HEK293 (cell line): ENCODE results near the gene MEI4.

Experiments
- CTCF ChIA-PET: fragments of 350-600 bp; formaldehyde crosslinking; extraction: SDS; loops from one replicate; lab custom pipeline; 2021; ENCODE audit warnings: antibody characterized with exemption; lab: Yijun Ruan, JAX
- POLR2A ChIA-PET: fragments of 300-600 bp; formaldehyde crosslinking; extraction: SDS; loops from one replicate; lab custom pipeline; 2020; ENCODE audit warnings: antibody characterized with exemption, inconsistent platforms; lab: Yijun Ruan, JAX
- H3K27ac ChIP-seq: fragments of 200-500 bp; sonication (Bioruptor generic); 2 replicates; pipeline ENCODE4 v1.5.1; 2014; ENCODE audit warnings: low read depth, low read length, control low read depth, inconsistent platforms; ENCODE audit errors: extremely low read depth
- H3K36me3 ChIP-seq, 2 experiments: fragments of 200-500 bp in 1 of 2; sonication (Bioruptor generic) in 1 of 2; 1 replicate in 1 of 2; 2 replicates in 1 of 2; pipeline ENCODE4 v1.5.1; 2014 to 2017; ENCODE audit warnings: inconsistent platforms in 2 of 2, low read length in 2 of 2; ENCODE audit not compliant: control insufficient read depth in 2 of 2, insufficient read depth in 1 of 2
- H3K4me1 ChIP-seq: fragments of 200-500 bp; sonication (Bioruptor generic); 2 replicates; pipeline ENCODE4 v1.5.1; 2014; ENCODE audit warnings: mild to moderate bottlenecking, low read length, inconsistent platforms; ENCODE audit not compliant: control insufficient read depth, insufficient read depth
- H3K4me3 ChIP-seq: 2 replicates; pipeline ENCODE4 v1.5.1; 2011; ENCODE audit warnings: low read depth, mild to moderate bottlenecking, control low read depth, low read length, moderate library complexity
- H3K9me3 ChIP-seq: fragments of 200-500 bp; sonication (Bioruptor generic); 2 replicates; pipeline ENCODE4 v1.5.1; 2014; ENCODE audit warnings: low read depth, low read length, inconsistent platforms; ENCODE audit not compliant: control insufficient read depth, insufficient read depth
- BCL11A ChIP-seq: fragments of 450-650 bp; formaldehyde crosslinking; IDR thresholded peaks from 2 replicates; pipeline ENCODE4 v1.5.1; 2016; ENCODE audit warnings: low read depth, missing biosample characterization, missing genetic modification characterization
- GFI1B ChIP-seq: fragments of 450-650 bp; formaldehyde crosslinking; IDR thresholded peaks from 2 replicates; pipeline ENCODE4 v1.5.1; 2016; ENCODE audit warnings: missing biosample characterization, missing genetic modification characterization
- KLF8 ChIP-seq: fragments of 450-650 bp; formaldehyde crosslinking; IDR thresholded peaks from 2 replicates; pipeline ENCODE4 v1.5.1; 2016; ENCODE audit warnings: missing biosample characterization, missing genetic modification characterization
- PRDM6 ChIP-seq: fragments of 450-650 bp; formaldehyde crosslinking; IDR thresholded peaks from 2 replicates; pipeline ENCODE4 v1.5.1; 2017; ENCODE audit warnings: missing biosample characterization, missing genetic modification characterization
- TRIM28 ChIP-seq: IDR thresholded peaks from 2 replicates; pipeline ENCODE4 v1.6.1; 2011; ENCODE audit warnings: low read length, control low read depth, borderline replicate concordance
- ZBTB21 ChIP-seq: fragments of 450-650 bp; formaldehyde crosslinking; IDR thresholded peaks from 2 replicates; pipeline ENCODE4 v1.5.1; 2017; ENCODE audit warnings: missing biosample characterization, missing genetic modification characterization
- ZNF121 ChIP-seq: fragments of 450-650 bp; formaldehyde crosslinking; IDR thresholded peaks from 2 replicates; pipeline ENCODE4 v1.5.1; 2016; ENCODE audit warnings: missing biosample characterization, missing genetic modification characterization
- ZNF214 ChIP-seq: fragments of 450-650 bp; formaldehyde crosslinking; IDR thresholded peaks from 2 replicates; pipeline ENCODE4 v1.5.1; 2017; ENCODE audit warnings: missing biosample characterization, mild to moderate bottlenecking, missing genetic modification characterization, borderline replicate concordance
- ZNF362 ChIP-seq: fragments of 450-650 bp; formaldehyde crosslinking; IDR thresholded peaks from 2 replicates; pipeline ENCODE4 v1.5.1; 2016; ENCODE audit warnings: missing biosample characterization, missing genetic modification characterization
- ZNF530 ChIP-seq: fragments of 450-650 bp; formaldehyde crosslinking; IDR thresholded peaks from 2 replicates; pipeline ENCODE4 v1.5.1; 2016; ENCODE audit warnings: low read depth, missing biosample characterization, missing genetic modification characterization
- ZNF580 ChIP-seq: fragments of 450-650 bp; formaldehyde crosslinking; IDR thresholded peaks from 2 replicates; pipeline ENCODE4 v1.5.1; 2016; ENCODE audit warnings: missing biosample characterization, missing genetic modification characterization
- ZNF654 ChIP-seq: fragments of 450-650 bp; formaldehyde crosslinking; IDR thresholded peaks from 2 replicates; pipeline ENCODE4 v1.5.1; 2016; ENCODE audit warnings: low read depth, missing biosample characterization, missing genetic modification characterization
- ZNF707 ChIP-seq: fragments of 450-650 bp; formaldehyde crosslinking; IDR thresholded peaks from 2 replicates; pipeline ENCODE4 v1.5.1; 2016; ENCODE audit warnings: missing biosample characterization, missing genetic modification characterization
- ZSCAN23 ChIP-seq: fragments of 450-650 bp; formaldehyde crosslinking; IDR thresholded peaks from 2 replicates; pipeline ENCODE4 v1.5.1; 2016; ENCODE audit warnings: missing biosample characterization, missing genetic modification characterization

The MEI4 gene

GRCh38 chr6:77926198-77926751, 273.4 kb downstream of the MEI4 start:
- no peaks in the 10 kb centered on the region for H3K9me3 ChIP-seq
- ChIA-PET POLR2A (no interaction called here), CTCF (interaction anchor here (0.6 to 1.5 kb wide), 7 partner anchors 11 to 1236 kb away, joined by 3 to 4 read pairs (median 3); no protein-coding TSS in a partner anchor)
- no peak overlapping the region for H3K27ac ChIP-seq
- TF ChIP-seq PRDM6 (tag by site-specific recombination) (no peak), ZBTB21 (tag by site-specific recombination) (no peak), ZNF654 (tag by site-specific recombination) (peak; percentile 13; the same call in 1 of the 2 replicates)
- H3K4me3 ChIP-seq = no peak overlapping the region
- no peaks in the 10 kb centered on the region for H3K4me1 ChIP-seq
- H3K36me3 ChIP-seq = no peaks in the 10 kb centered on the region

GRCh38 chr6:77930382-77930781, 277.5 kb downstream of the MEI4 start:
- CTCF ChIA-PET = interaction anchor here (0.7 kb wide), 1 partner anchor 51 kb away, joined by 3 read pairs; no protein-coding TSS in a partner anchor
- TF ChIP-seq ZNF214 (tag by site-specific recombination) = no peak
- TF ChIP-seq KLF8 = no peak
- TF ChIP-seq ZSCAN23 (tag by site-specific recombination) = no peak
- TF ChIP-seq GFI1B (tag by site-specific recombination) = no peak
- TF ChIP-seq BCL11A (tag by site-specific recombination) = no peak
- no peak for TF ChIP-seq ZNF530
- TF ChIP-seq ZNF121 (tag by site-specific recombination) = no peak

GRCh38 chr6:77930952-77931351, 278.1 kb downstream of the MEI4 start:
- H3K4me3 ChIP-seq = no peak overlapping the region
- TF ChIP-seq ZNF362 (no peak), TRIM28 (no peak)
- no peaks in the 10 kb centered on the region for H3K9me3 ChIP-seq
- ChIA-PET POLR2A (no interaction called here), CTCF (no interaction called here)
- H3K4me1 ChIP-seq = no peaks in the 10 kb centered on the region
- no peaks in the 10 kb centered on the region for H3K36me3 ChIP-seq
- no peak overlapping the region for H3K27ac ChIP-seq

More at GRCh38 chr6:77930382-77930781, 277.5 kb downstream of the MEI4 start:
- H3K9me3 ChIP-seq = no peaks in the 10 kb centered on the region
- H3K4me3 ChIP-seq = no peak overlapping the region
- POLR2A ChIA-PET = no interaction called here
- no peaks in the 10 kb centered on the region for H3K36me3 ChIP-seq
- no peak overlapping the region for H3K27ac ChIP-seq
- H3K4me1 ChIP-seq = no peaks in the 10 kb centered on the region

GRCh38 chr6:77962070-77962469, 309.2 kb downstream of the MEI4 start:
- POLR2A ChIA-PET = no interaction called here
- Histone ChIP-seq H3K36me3 (no peaks in the 10 kb centered on the region), H3K27ac (no peak overlapping the region)
- no peak for TF ChIP-seq ZNF580 (tag by site-specific recombination)
- peak; percentile 74 for TF ChIP-seq ZNF707 (tag by site-specific recombination)
- no peak for TF ChIP-seq ZNF362
- TF ChIP-seq, all 188 proteins: peak for 1
- Histone ChIP-seq H3K9me3 (no peaks in the 10 kb centered on the region), H3K4me1 (no peaks in the 10 kb centered on the region), H3K4me3 (no peak overlapping the region)
- CTCF ChIA-PET = no interaction called here
